ENCODE data around the gene PRKG1. TPM values are rescaled to one million over a fixed set of nuclear protein-coding genes. Genes with fewer than 3 reads are reported as not detected.

PRKG1 gene
- total and polyA plus RNA-seq, 2 donors (not counting 1 experiment from before 2014, with no cell fraction given) = 45.8 to 71.8 TPM

GRCh38 chr10:51950996-51951555 is 876.8 kb downstream of the PRKG1 start:
- no peak overlapping the region for H3K9ac ChIP-seq (ENCODE audit: insufficient read depth, low read length)
- no peak for DNase-seq (ENCODE audit: low read depth in 2 of 2)
- no peaks in the 10 kb centered on the region for H3K9me3 ChIP-seq (ENCODE audit: control insufficient read depth, insufficient read depth, low read depth, low read length)
- H2AFZ ChIP-seq (ENCODE audit: low read length) = no peak overlapping the region
- no peaks in the 10 kb centered on the region for H4K20me1 ChIP-seq (ENCODE audit: control insufficient read depth, extremely low read depth, insufficient read depth, low read length)
- H3K79me2 ChIP-seq (ENCODE audit: control insufficient read depth, insufficient read depth, low read length) = no peaks in the 10 kb centered on the region
- H3K4me3 ChIP-seq (replicated peaks in 1 of 4; ENCODE audit: control extremely low read depth in 1 of 4, insufficient read depth in 1 of 4, low read depth in 3 of 4, low read length in 4 of 4) = no peak overlapping the region
- H3K27me3 ChIP-seq (ENCODE audit: control insufficient read depth, insufficient read depth, low read length) = no peaks in the 10 kb centered on the region
- H3K36me3 ChIP-seq (ENCODE audit: control insufficient read depth, insufficient read depth, low read length) = no peaks in the 10 kb centered on the region
- no peak for TF ChIP-seq EZH2 (IDR thresholded peaks at IDR 0.05; ENCODE audit: low read length, missing control alignments)
- TF ChIP-seq CTCF (conservative IDR thresholded peaks at IDR 0.05 in 1 of 2, IDR thresholded peaks at IDR 0.05 in 1 of 2; ENCODE audit: low read depth in 1 of 2, low read length in 2 of 2) = no peak
- H3K27ac ChIP-seq (ENCODE audit: insufficient read depth, low read length) = no peak overlapping the region
- H3K4me2 ChIP-seq (ENCODE audit: extremely low read depth, insufficient read depth, low read length) = no peak overlapping the region
- H3K4me1 ChIP-seq (ENCODE audit: control insufficient read depth, extremely low read depth, insufficient read depth, low read length) = no peaks in the 10 kb centered on the region

- H3K27ac ChIP-seq (ENCODE audit: insufficient read depth, low read length) = no peak overlapping the region
- H3K4me2 ChIP-seq (ENCODE audit: extremely low read depth, insufficient read depth, low read length) = no peak overlapping the region
- H3K27me3 ChIP-seq (ENCODE audit: control insufficient read depth, insufficient read depth, low read length) = no peaks in the 10 kb centered on the region
- H3K9ac ChIP-seq (ENCODE audit: insufficient read depth, low read length) = no peak overlapping the region
- H3K36me3 ChIP-seq (ENCODE audit: control insufficient read depth, insufficient read depth, low read length) = no peaks in the 10 kb centered on the region
- H2AFZ ChIP-seq (ENCODE audit: low read length) = no peak overlapping the region
- H3K4me1 ChIP-seq (ENCODE audit: control insufficient read depth, extremely low read depth, insufficient read depth, low read length) = no peaks in the 10 kb centered on the region
- TF ChIP-seq CTCF (conservative IDR thresholded peaks at IDR 0.05 in 1 of 2, IDR thresholded peaks at IDR 0.05 in 1 of 2; ENCODE audit: low read depth in 1 of 2, low read length in 2 of 2) = no peak
- TF ChIP-seq EZH2 (IDR thresholded peaks at IDR 0.05; ENCODE audit: low read length, missing control alignments) = no peak
- H3K4me3 ChIP-seq (replicated peaks in 1 of 4; ENCODE audit: control extremely low read depth in 1 of 4, insufficient read depth in 1 of 4, low read depth in 3 of 4, low read length in 4 of 4) = no peak overlapping the region
- H3K79me2 ChIP-seq (ENCODE audit: control insufficient read depth, insufficient read depth, low read length) = no peaks in the 10 kb centered on the region
- no peak for DNase-seq (ENCODE audit: low read depth in 2 of 2)
- no peaks in the 10 kb centered on the region for H4K20me1 ChIP-seq (ENCODE audit: control insufficient read depth, extremely low read depth, insufficient read depth, low read length)
- no peaks in the 10 kb centered on the region for H3K9me3 ChIP-seq (ENCODE audit: control insufficient read depth, insufficient read depth, low read depth, low read length)
These were observed 877.3 kb downstream of the PRKG1 start for GRCh38 chr10:51951601-51952000.

GRCh38 chr10:51952056-51952455 is 877.8 kb downstream of the PRKG1 start:
- Histone ChIP-seq H2AFZ (ENCODE audit: low read length) (no peak overlapping the region), H4K20me1 (ENCODE audit: control insufficient read depth, extremely low read depth, insufficient read depth, low read length) (no peaks in the 10 kb centered on the region), H3K4me2 (ENCODE audit: extremely low read depth, insufficient read depth, low read length) (no peak overlapping the region), H3K4me3 (replicated peaks in 1 of 4; ENCODE audit: control extremely low read depth in 1 of 4, insufficient read depth in 1 of 4, low read depth in 3 of 4, low read length in 4 of 4) (no peak overlapping the region), H3K36me3 (ENCODE audit: control insufficient read depth, insufficient read depth, low read length) (no peaks in the 10 kb centered on the region), H3K9ac (ENCODE audit: insufficient read depth, low read length) (no peak overlapping the region), H3K79me2 (ENCODE audit: control insufficient read depth, insufficient read depth, low read length) (no peaks in the 10 kb centered on the region), H3K9me3 (ENCODE audit: control insufficient read depth, insufficient read depth, low read depth, low read length) (no peaks in the 10 kb centered on the region), H3K4me1 (ENCODE audit: control insufficient read depth, extremely low read depth, insufficient read depth, low read length) (no peaks in the 10 kb centered on the region), H3K27me3 (ENCODE audit: control insufficient read depth, insufficient read depth, low read length) (no peaks in the 10 kb centered on the region), H3K27ac (ENCODE audit: insufficient read depth, low read length) (no peak overlapping the region)
- TF ChIP-seq EZH2 (IDR thresholded peaks at IDR 0.05; ENCODE audit: low read length, missing control alignments) (no peak), CTCF (conservative IDR thresholded peaks at IDR 0.05 in 1 of 2, IDR thresholded peaks at IDR 0.05 in 1 of 2; ENCODE audit: low read depth in 1 of 2, low read length in 2 of 2) (no peak)
- peak in 1 of 2 donors; percentile 10 for DNase-seq (ENCODE audit: low read depth in 2 of 2)
